HepG2 (cell line): ENCODE measurements around the gene ALDH18A1. TPM values are rescaled to one million over a fixed set of nuclear protein-coding genes. Genes with fewer than 3 reads are reported as not detected.
A peak's percentile ranks its signal among the peaks of the same experiment; 100 is the strongest.

Experiments
- ELF3 ChIP-seq: IDR thresholded peaks from 2 replicates; pipeline ENCODE4 v1.6.1; 2016; ENCODE audit warnings: missing genetic modification reagents, missing compliant biosample characterization
- FOXP4 ChIP-seq: sonication (generic); formaldehyde crosslinking; IDR thresholded peaks from 2 replicates; pipeline ENCODE4 v1.4.0; 2020; ENCODE audit warnings: missing genetic modification reagents
- HDAC2 ChIP-seq: sonication (generic); formaldehyde crosslinking; IDR thresholded peaks from 2 replicates; pipeline ENCODE4 v1.4.0; 2020; ENCODE audit warnings: missing genetic modification reagents
- KDM3A ChIP-seq: IDR thresholded peaks from 2 replicates; pipeline ENCODE4 v1.6.1; 2018; ENCODE audit warnings: low read depth, missing compliant biosample characterization
- MBNL3 ChIP-seq: fragments of 250-450 bp; sonication (Bioruptor Pico); conservative IDR thresholded peaks from 2 replicates; pipeline ENCODE4 v1.8.0; 2022; ENCODE audit warnings: mild to moderate bottlenecking, inconsistent platforms
- POGZ ChIP-seq: sonication (generic); formaldehyde crosslinking; IDR thresholded peaks from 2 replicates; pipeline ENCODE4 v1.4.0; 2020; ENCODE audit warnings: mild to moderate bottlenecking, missing genetic modification reagents
- POLR2A ChIP-seq, 2 experiments: IDR thresholded peaks; 2 replicates each; pipeline ENCODE4 v1.6.1; 2011; ENCODE audit warnings: low read depth in 2 of 2, low read length in 2 of 2, mild to moderate bottlenecking in 1 of 2, moderate library complexity in 1 of 2; ENCODE audit not compliant: insufficient read depth in 1 of 2
- SOX13 ChIP-seq, 3 experiments: fragments of 450-650 bp in 1 of 3; sonication (generic) in 1 of 3; formaldehyde crosslinking in 1 of 3; IDR thresholded peaks in 2 of 3; conservative IDR thresholded peaks in 1 of 3; 2 replicates each; pipeline versions ENCODE4 v1.5.0 to v1.6.1; 2016 to 2020; ENCODE audit warnings: antibody characterized with exemption in 1 of 3, mild to moderate bottlenecking in 1 of 3, missing compliant biosample characterization in 1 of 3, missing genetic modification reagents in 1 of 3, moderate library complexity in 1 of 3
- SOX6 ChIP-seq, 2 experiments: fragments of 450-650 bp in 1 of 2; sonication (generic) in 1 of 2; formaldehyde crosslinking in 1 of 2; IDR thresholded peaks; 2 replicates each; pipeline versions ENCODE4 v1.4.0 to v1.6.1; 2017 to 2020; ENCODE audit warnings: antibody characterized with exemption in 1 of 2, mild to moderate bottlenecking in 1 of 2, missing genetic modification reagents in 1 of 2
- TRIM24 ChIP-seq: sonication (generic); formaldehyde crosslinking; IDR thresholded peaks from 2 replicates; pipeline ENCODE4 v1.8.0; 2022; ENCODE audit warnings: mild to moderate bottlenecking, missing genetic modification reagents
- UBTF ChIP-seq: sonication (generic); formaldehyde crosslinking; IDR thresholded peaks from 2 replicates; pipeline ENCODE4 v1.4.0; 2020; ENCODE audit warnings: mild to moderate bottlenecking, missing genetic modification reagents
- ZBTB34 ChIP-seq: sonication (generic); formaldehyde crosslinking; IDR thresholded peaks from 2 replicates; pipeline ENCODE4 v1.8.0; 2022; ENCODE audit warnings: mild to moderate bottlenecking, missing genetic modification reagents
- ZBTB7B ChIP-seq: sonication (generic); formaldehyde crosslinking; IDR thresholded peaks from 2 replicates; pipeline ENCODE4 v1.4.0; 2020; ENCODE audit warnings: missing genetic modification reagents
- ZFP82 ChIP-seq: sonication (generic); formaldehyde crosslinking; IDR thresholded peaks from 2 replicates; pipeline ENCODE4 v1.5.1; 2020; ENCODE audit warnings: mild to moderate bottlenecking, missing genetic modification reagents, borderline replicate concordance
- ZGPAT ChIP-seq: IDR thresholded peaks from 2 replicates; pipeline ENCODE4 v1.6.1; 2016; ENCODE audit warnings: mild to moderate bottlenecking
- ZNF777 ChIP-seq: sonication (generic); formaldehyde crosslinking; IDR thresholded peaks from 2 replicates; pipeline ENCODE4 v1.4.0; 2020; ENCODE audit warnings: missing genetic modification reagents
- ZNF781 ChIP-seq: sonication (generic); formaldehyde crosslinking; IDR thresholded peaks from 2 replicates; pipeline ENCODE4 v1.5.1; 2020; ENCODE audit warnings: borderline replicate concordance, mild to moderate bottlenecking, missing genetic modification reagents; ENCODE audit errors: not compliant biosample characterization
- polyA plus RNA-seq, 8 experiments: library from polyadenylated mRNA; depleted of rRNA in 3 of 8; stranded (reverse) in 7 of 8; unstranded in 1 of 8; fragments of >200 nt; fragmentation: Illumina TruSeq in 4 of 8; extraction: Trizol in 4 of 8; gene quantifications; 2 replicates each; pipeline versions ENCODE4 v1.2.1 to v1.2.3, GENCODE V29; 2011 to 2016; ENCODE audit warnings: low read depth in 4 of 8, missing spikeins in 1 of 8, mixed read lengths in 1 of 8; ENCODE audit not compliant: insufficient read depth in 1 of 8
- total RNA-seq, 5 experiments: library from RNA; depleted of rRNA; stranded (reverse); fragments of >200 nt; fragmentation: Illumina TruSeq; extraction: Trizol; gene quantifications; 2 replicates each; pipeline ENCODE4 v1.2.3, GENCODE V29; 2016; ENCODE audit warnings: low read depth in 1 of 5
- TF ChIP-seq, protein P1 (sequence below): IDR thresholded peaks from 2 replicates; pipeline ENCODE4 v1.4.0; 2020; ENCODE audit warnings: mild to moderate bottlenecking, missing genetic modification reagents

Gene ALDH18A1
- total and polyA plus RNA-seq, 2 of the 13 experiments (the other 11 are each of a cell fraction or from before 2014, with no cell fraction given), result 180 to 263 TPM

- TF ChIP-seq, protein P1, sequence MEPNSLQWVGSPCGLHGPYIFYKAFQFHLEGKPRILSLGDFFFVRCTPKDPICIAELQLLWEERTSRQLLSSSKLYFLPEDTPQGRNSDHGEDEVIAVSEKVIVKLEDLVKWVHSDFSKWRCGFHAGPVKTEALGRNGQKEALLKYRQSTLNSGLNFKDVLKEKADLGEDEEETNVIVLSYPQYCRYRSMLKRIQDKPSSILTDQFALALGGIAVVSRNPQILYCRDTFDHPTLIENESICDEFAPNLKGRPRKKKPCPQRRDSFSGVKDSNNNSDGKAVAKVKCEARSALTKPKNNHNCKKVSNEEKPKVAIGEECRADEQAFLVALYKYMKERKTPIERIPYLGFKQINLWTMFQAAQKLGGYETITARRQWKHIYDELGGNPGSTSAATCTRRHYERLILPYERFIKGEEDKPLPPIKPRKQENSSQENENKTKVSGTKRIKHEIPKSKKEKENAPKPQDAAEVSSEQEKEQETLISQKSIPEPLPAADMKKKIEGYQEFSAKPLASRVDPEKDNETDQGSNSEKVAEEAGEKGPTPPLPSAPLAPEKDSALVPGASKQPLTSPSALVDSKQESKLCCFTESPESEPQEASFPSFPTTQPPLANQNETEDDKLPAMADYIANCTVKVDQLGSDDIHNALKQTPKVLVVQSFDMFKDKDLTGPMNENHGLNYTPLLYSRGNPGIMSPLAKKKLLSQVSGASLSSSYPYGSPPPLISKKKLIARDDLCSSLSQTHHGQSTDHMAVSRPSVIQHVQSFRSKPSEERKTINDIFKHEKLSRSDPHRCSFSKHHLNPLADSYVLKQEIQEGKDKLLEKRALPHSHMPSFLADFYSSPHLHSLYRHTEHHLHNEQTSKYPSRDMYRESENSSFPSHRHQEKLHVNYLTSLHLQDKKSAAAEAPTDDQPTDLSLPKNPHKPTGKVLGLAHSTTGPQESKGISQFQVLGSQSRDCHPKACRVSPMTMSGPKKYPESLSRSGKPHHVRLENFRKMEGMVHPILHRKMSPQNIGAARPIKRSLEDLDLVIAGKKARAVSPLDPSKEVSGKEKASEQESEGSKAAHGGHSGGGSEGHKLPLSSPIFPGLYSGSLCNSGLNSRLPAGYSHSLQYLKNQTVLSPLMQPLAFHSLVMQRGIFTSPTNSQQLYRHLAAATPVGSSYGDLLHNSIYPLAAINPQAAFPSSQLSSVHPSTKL, result peak; percentile 71
- TF ChIP-seq SOX6 (IDR thresholded peaks at IDR 0.05) (no peak), SOX6 (CRISPR knock-in tag; IDR thresholded peaks at IDR 0.05) (peak; percentile 78), ZNF777 (no peak), SOX13 (IDR thresholded peaks at IDR 0.05) (no peak), SOX13 (CRISPR knock-in tag; conservative IDR thresholded peaks at IDR 0.05 in 1 of 2, IDR thresholded peaks at IDR 0.05 in 1 of 2) (peak in 1 of 2 experiments; percentile 75; a peak in 1 of 4 replicates), TRIM24 (no peak), UBTF (CRISPR knock-in tag) (no peak), ELF3 (CRISPR knock-in tag) (0 out of 2 replicates have a peak, but pooled peaks have one; percentile 25), POLR2A (IDR thresholded peaks at IDR 0.05; ENCODE audit: insufficient read depth in 1 of 2, low read depth in 2 of 2, low read length in 2 of 2) (0 out of 4 replicates have a peak, but pooled peaks of 1 of the 2 experiments have one; percentile 23), KDM3A (CRISPR knock-in tag) (no peak), POGZ (CRISPR knock-in tag) (peak; percentile 86), HDAC2 (CRISPR knock-in tag) (peak; percentile 64; the same call in 1 of the 2 replicates), MBNL3 (no peak), ZBTB34 (CRISPR knock-in tag) (no peak), ZNF781 (CRISPR knock-in tag) (no peak), FOXP4 (CRISPR knock-in tag) (peak; percentile 9; the same call in 1 of the 2 replicates), ZGPAT (CRISPR knock-in tag) (0 out of 2 replicates have a peak, but pooled peaks have one; percentile 46), ZBTB7B (CRISPR knock-in tag) (0 out of 2 replicates have a peak, but pooled peaks have one; percentile 13), ZFP82 (CRISPR knock-in tag) (no peak)
Observed at GRCh38 chr10:95661818-95662217, 5.3 kb upstream of the ALDH18A1 start (continued).
